NCI-H2196 treated with DMSO at 0.1 percent for 48 hours (cell line): ENCODE measurements around the gene PTPRE.

Experiments
- DNase-seq: peaks from one replicate; lab custom pipeline; 2025; ENCODE audit not compliant: unreplicated experiment; lab: John Stamatoyannopoulos, UW

Gene PTPRE

DNA sequence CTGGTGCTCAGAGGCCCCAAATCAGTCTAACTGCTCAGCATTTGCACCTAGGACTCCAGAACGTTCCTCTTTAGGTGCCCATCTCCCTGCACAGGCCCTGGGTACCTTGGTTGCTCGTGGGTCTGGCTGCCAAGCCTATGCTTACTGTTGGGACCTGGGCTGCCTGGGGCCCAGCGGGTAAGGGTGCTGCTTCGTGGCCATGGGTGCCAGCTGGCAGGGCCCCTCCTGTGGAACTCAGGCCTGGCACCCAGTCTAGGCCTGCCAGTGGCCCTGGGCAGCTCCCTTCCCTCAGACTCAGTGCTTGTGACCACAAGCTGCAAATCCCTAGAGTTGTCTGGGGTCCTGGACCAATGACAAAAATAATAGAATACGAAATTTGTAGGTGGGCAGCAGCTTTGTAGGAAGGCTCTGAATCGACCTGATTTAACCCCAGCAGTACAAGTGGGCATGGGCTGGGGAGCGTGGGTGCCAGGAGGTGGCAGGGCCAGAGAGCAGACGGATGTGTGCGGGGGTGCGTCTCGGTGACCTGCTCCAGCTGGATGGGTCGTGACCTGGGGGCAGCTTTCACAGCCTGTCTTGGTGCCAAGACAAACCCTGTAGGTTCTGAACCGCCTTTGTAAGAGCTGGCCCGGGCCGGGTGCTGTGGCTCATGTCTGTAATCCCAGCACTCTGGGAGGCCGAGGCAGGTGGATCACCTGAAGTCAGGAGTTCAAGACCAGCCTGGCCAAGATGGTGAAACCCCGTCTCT is 149.6 kb downstream of the PTPRE start:
- no peak for DNase-seq

GRCh38 chr10:128058106-128058749 is 151.3 kb downstream of the PTPRE start:
- DNase-seq: no peak

DNA sequence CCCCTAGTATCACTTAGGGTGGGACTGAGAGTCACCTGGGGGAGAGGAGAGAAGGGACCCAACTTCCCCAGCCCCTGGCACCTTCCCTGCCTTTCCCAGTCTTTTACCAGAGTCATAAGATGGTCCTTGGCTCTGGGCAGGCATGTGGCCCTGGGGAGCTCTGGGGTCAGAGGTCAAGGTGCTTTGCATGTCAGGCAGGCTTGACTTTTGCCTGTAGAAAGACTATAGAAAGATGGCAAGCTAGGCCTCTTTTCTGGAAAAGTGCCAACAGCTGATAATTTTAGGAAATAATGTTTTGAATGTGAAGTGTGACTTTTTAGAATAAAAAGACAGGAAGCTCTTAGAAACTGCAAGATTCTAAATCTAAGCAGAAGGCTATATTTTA is 151.8 kb downstream of the PTPRE start:
- DNase-seq: no peak

DNA sequence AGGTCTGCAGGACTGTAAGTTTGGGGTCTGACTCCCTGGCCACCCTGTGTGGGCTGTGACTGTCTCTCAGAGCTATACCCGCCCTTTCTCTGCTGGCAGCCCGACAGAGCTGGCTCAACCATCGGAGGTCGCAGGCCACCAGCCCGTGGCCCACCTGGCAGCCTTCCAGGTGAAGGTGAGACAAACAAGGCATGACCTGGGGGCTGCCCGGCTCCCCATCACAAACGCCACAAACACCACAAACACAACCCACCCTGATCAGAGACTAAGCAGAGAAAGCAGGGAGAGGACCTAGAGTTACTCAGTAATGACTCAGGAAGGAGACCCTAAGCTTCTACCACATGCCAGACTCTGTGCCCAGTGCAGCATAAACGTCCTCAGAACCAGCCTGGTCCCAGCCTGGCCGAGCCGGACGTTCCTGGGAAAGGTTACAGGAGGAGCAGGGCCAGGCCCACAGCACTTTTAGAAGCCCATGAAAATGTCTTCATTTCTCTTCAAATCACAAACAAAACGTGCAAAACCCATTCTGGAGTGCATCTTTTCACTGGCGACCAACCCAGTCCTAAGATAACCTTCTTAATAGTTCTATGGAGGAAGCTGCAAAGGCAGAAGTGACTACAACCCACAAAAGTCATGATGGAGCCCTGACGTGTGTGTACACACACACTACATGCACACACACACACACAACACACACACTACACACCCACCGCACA is 152.5 kb downstream of the PTPRE start:
- no peak for DNase-seq

DNA sequence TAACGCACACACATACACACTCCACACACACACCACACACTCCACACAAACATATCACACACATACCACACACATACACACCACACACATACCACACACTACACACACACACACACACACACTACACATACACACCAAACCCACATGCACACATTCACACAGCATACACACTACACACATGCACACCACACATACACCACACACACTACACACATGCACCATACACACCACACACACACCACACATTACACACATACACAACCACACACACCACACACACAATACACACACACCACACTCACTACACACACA is 153.0 kb downstream of the PTPRE start:
- no peak for DNase-seq

DNA sequence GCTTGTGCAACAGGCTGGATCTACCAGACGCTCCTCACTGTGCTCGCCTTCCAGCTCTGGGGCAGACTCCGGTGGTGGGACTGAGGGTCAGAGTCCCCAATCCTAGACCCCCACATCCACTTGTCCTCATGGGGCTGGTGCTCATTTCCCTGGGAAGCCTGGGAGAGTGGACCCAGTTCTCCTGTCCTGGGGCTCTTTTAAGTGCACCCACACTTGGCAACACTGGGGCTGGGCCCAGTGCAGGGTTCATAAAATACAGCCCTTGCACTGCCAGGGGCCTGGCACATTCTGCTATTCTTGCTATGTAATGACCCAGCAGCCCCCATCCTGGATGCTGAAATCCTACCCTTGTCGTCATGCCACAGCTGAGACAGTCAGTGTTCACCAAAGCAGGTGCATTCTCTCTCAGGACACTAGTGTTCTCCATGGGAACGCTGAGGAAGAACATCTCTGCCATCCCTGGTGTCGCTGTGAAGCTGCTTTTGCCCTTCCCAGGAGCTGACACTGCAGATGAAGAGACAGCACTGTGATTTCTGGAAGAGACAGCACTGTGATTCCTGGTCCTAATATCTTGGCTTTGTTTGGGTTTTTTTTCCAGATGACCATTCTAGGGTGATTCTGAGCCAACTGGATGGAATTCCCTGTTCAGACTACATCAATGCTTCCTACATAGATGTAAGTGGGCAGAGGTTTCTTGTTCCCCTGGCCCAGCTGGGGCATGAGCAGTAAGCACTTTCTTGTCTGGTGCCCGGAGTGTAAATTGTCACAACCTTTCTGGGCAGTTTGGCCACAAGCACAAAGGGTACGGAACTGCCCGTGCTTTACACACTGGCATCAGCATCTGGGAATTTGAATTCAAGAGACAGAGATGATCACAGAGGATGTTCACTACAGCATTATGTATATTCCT is 153.7 kb downstream of the PTPRE start:
- DNase-seq: no peak

- DNase-seq: no peak
Observed at GRCh38 chr10:128061306-128062300, 154.7 kb downstream of the PTPRE start.

DNA sequence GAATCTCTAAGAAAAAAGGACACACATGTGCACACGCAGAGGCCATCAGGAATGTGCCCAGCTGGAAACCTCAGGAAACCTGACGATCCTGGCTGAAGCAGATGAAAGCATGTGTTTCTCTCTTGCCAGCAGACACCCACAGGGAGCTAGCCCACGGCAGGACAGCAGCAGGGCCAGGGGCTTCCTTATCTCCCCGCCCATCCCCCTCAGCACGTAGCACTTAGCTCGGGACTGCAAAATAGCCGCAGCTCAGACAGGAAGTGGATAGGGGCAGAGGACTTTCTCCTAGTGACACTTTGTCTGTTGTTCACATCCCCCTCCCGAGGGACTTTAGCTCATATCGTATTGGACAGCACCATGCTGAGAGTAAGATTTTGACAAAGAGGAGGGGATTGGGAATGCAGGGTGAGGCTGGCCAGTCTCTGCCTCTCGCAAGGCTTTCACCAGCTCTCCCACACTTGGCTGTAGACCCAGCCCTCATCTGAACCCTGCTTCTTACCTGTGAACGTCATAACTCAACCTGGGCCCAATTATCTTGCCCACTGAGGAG is 155.5 kb downstream of the PTPRE start:
- no peak for DNase-seq

DNA sequence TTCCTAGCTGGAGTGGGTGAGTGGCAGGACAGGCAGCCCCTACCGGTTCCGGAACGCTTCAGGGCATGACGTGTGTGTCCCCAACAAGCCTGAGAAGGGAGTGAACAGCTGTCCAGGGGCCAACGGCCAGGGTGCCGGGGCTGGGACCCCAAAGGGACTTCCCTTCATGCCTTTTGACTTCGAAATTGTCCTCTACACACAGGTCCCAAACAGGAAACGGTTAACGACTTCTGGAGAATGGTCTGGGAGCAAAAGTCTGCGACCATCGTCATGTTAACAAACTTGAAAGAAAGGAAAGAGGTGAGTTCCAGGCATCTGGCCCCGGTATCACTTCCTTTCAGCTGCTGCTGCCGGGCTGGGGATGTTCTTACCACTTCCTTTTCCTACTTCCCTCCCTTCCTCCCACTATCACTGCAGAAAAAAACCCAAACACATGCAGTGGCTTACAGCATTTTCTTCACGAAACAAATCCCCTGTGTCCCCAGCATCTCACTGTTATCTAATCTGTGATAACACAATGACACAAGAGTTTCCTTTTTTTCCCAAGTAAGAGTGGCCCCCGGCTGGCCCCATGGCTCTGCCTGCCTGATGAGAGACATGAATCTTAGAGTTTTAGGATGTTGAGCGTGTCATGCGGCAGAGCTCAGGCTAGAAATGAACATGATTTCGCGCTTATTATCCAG is 156.1 kb downstream of the PTPRE start:
- no peak for DNase-seq

DNA sequence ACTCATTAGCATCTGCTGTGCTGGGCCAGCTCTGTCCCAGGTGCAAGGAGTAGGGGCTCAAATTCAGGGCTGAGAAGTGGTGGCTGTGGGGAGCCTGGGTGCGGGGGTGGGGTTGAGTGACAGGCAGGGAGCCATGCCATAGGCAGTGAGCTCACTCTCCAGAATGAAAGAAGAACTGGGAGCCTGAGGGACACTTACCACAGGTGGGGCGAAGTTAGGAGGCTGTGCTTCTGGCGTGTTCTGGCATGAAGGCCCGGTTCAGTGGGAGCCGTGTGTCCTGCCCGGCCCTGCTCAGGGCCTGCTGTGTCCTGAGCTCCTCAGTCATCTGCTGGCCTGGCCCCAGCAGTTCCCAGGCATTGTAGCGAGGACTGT is 156.8 kb downstream of the PTPRE start:
- DNase-seq: no peak

GRCh38 chr10:128064108-128064969 is 157.4 kb downstream of the PTPRE start:
- no peak for DNase-seq

GRCh38 chr10:128064970-128065580 is 158.2 kb downstream of the PTPRE start:
- no peak for DNase-seq

DNA sequence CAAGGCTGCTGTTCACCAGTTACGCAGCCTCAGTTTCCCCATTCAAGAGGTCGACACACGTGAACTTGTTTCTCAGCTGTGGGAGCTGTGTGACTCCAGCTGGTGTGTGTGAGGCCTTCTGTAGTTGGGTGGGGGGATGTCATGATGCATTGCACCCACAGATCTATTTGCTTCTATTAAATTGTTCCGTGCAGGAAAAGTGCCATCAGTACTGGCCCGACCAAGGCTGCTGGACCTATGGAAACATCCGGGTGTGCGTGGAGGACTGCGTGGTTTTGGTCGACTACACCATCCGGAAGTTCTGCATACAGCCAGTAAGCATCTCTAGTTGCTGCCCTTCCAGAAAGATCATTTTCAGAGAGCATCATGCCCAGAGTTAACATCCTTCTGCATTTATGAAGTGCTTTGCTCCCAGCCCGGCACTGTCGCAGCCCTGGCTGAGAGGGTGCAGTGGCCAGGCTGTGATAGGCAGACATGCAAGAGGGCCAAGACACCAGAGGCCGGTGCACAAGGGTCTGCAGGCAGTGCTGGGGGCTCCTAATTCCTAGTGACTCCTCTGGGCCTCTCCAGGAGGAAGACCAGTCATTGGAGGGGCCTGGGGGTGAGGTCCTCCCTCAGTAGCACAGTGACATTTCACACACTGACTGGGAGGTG is 159.1 kb downstream of the PTPRE start:
- no peak for DNase-seq

DNA sequence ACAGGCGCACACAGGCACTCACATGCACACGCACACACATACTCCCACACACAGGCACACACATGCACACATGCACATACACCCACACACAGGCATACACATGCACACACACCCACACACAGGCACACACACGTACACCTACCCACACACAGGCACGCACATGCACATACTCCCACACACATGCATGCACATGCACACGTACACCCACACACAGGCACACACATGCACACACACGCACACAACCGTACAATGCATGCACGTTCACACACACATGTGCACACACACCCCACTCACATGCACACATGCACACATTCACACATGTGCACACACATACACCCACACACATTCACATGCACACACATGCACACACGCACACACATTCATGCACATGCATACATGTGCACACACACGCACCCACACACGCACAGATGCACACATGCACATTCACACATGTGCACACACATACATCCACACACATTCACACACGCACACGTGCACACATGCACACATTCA is 160.0 kb downstream of the PTPRE start:
- DNase-seq: no peak

DNA sequence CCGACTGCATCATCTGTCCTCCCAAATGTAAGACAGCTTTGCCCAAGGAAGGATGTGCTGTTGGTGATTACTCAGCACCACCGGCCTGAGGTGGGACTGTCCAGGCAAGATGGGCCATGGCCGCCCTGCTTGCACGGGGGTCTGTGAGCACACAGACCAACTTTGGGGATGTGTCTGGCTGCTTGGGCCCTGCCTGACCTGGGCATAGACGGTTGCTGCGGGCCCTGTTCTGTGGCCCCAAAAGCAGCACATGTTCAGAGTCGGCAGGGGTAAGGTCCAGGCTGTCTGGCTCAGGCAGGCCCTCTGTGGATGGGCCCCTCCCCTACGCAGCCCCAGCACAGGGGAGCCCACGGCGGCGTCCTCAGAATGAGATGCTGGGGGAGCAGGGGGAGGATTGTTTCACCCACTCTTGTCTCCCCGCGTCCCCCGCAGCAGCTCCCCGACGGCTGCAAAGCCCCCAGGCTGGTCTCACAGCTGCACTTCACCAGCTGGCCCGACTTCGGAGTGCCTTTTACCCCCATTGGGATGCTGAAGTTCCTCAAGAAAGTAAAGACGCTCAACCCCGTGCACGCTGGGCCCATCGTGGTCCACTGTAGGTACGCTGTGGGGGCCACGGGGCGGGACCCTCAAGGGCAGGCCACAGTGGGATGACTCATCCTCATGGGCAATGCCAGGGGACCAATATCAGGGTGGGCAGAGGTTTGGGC is 160.9 kb downstream of the PTPRE start:
- DNase-seq: no peak

GRCh38 chr10:128068398-128069285 is 161.7 kb downstream of the PTPRE start:
- no peak for DNase-seq
